Inferior parietal cortex (tissue), 1 donor: ENCODE results near the gene FLOT1.
A peak's percentile ranks its signal among the peaks of the same experiment; 100 is the strongest.

ENCODE experiments used
- DNase-seq: peaks from one replicate; pipeline ENCODE4 v3.0.0-alpha.2; 2016; ENCODE audit errors: extremely low spot score

Gene FLOT1

DNA sequence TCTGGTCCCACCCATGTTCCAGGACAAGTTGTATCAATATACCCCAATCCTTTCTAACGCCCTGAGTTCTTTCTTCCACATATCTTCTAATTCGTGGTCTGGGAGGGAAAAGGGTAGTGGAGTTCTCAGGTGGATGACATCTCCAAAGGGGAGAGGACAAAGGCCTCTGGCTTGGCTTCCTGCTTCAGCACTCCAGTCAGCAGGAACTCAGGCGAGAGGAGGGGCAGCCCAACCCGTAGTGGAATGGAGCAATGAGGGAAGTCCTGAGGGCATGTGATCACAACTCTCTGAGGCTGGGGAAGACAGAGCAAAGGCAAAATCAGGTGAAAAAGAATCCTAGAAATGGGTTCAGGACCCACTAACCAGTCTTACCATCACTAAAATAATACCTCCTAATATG lies 42.1 kb downstream of the FLOT1 start:
- DNase-seq: no peak

DNA sequence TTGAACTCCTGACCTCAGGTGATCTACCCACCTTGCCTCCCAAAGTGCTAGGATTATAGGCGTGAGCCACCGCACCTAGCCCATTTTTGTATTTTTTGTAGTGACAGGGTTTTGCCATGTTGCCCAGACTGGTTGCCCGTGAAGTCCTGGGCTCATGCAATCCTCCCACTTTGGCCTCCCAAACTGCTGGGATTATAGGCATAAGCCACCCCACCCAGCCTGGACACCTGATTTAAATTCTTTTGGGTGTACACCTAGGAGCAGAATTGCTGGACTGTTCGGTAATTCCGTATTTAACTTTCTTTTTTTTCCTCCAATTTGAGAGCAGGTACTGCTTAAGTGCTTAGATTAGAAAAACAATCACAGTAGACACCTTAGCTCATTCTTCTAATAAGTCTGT lies 46.1 kb downstream of the FLOT1 start:
- no peak for DNase-seq

DNA sequence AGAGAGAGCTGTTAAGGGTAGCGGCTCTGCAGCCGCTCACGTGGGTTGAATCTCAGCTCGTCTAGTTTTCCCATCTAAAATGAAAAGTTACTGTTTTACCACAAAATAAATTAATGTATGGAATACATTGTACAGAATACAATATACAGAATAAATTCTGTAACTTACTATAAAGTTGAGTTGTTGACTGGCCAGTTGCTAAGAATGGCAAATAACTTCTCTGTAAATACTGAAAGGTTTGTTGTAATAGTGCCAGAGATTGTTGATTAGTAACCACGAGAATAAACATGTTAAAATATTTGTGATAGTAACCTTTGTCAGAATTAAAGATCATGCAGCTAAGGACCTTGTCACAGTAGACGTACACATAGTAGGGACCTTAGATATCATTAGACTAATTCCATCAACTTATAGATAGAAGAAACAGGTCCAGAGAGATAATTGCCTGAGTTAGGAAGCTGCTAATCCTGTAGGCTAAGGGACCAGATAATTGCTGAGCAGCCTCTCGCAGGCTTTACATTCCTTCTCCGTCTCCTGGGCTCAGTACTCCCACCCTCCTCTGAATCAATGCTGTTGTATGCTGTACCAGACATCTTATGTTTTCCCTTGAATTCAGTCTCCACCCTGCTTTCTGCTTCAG lies 51.2 kb downstream of the FLOT1 start:
- DNase-seq: no peak

DNA sequence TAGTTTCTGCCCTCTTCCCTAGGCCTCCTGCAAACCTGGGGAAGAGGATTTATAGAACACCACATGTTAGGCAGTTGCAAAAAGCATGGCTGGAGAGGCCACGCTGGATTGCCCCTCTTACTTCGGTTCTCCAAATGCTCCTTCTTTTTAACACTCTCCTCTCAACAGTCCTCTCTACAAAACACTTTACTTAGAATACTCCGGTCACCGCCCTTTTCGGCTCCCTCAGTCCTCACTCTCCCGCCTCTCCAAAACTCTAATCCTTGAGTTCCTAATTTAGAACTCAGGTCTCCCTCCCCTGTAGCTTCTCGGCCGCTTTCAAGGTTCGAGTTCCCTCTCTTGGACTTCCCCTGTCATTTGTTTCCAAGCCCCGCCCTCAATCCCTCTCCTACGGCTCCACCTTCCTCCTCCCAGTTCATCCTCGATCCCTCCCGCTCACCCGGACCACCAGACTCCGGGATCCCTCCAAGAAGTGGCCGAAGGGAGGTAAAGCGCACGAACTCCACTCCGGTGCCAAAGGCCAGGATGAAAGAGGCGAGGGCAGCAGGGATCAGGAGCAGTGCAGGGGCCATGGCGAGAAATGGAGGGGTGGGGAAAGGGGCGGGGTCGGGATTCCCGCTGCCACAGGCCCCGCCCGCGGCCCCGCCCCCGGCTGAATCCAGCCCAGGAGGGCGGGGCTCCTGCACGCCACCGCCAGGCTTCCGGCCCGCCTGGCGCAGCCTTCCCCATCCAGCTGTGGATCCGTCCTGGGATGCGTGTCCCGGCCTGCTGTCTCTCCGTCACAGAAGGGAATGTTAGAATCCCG lies 51.9 kb downstream of the FLOT1 start, which contains the start of gene NRM:
TSS of gene NRM (minus strand) at position 582 of the 805 bp plus-strand sequence. CDS start at position 572, 10 bp downstream.
- DNase-seq: peak; percentile 77

DNA sequence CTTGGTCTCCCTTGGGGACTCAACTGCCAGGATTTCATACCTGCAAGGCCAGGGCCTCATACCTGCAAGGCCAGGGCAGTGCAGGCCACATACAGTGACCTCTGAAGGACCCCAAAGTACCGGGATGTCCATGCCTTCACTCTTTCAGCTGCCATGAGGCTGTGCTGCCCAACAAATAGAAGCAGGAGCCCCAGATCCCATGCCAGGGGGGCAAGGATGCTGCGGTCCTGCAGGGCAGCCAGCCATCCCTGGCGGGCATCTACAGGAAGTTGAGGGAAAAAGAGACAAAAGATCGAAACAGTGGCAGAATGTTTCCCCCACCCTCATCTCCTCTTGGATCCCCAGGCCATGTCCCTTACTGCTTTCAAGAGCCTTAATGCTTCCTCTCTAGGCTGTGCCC lies 52.5 kb downstream of the FLOT1 start:
- DNase-seq: no peak

DNA sequence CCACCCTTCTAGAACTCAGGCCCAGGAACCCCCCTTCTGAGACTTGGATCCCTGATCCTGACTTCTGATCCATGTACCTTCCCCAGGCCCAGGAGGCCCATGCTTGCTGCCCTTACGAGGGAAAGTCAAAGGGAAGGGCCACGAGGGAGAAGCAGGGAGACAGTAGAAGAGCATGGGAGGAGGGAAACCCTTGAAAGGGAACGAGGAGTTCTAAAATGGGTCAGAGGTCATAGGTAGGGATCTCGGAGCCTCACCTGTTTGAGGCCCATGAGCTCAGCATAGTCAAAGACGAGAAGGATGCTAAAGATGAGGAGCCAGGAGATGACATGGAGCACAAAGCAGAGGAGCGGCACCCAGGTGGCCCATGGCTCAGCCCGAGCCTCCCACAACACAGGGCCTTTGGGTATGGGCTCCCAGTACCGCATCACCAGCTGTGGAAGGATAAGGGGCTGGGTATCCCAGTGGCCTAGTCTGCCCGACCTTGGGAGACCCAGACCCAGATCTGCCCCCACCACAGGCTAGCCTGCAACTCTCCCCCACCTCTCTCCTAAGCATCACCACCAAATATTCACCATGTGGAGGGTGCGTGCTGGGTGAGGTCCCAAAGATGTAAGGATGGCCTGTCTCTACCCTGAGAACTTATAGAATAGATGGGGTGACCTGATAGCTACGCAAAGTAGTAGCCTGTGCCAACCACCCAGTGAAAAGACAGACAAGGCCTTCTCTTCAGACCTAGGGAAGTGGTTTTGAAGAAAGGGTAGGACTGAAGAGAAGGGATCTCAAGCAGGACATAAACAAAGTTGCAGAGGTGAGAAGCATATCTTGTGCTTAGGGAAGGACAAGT lies 53.2 kb downstream of the FLOT1 start:
- no peak for DNase-seq

DNA sequence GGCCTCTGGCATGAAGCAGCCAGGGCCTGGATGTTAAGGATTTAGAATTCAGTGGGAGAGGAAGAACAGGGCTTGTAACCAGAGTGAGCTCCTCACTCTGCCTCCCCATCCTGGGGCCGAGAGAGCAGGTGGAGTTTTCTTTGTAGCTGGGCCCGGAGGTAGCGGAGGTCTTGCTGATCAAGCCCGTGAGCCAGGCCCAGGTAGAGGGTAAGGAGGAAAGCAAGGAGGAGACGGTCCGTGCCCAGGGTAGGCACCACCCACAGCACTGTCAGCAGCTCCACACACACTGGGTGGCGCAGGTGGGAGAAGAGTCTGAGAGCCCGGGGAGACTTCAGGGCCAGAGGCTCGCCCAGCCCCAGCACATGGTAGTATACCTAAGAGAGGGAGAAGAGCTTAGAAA lies 53.9 kb downstream of the FLOT1 start:
- DNase-seq: no peak

DNA sequence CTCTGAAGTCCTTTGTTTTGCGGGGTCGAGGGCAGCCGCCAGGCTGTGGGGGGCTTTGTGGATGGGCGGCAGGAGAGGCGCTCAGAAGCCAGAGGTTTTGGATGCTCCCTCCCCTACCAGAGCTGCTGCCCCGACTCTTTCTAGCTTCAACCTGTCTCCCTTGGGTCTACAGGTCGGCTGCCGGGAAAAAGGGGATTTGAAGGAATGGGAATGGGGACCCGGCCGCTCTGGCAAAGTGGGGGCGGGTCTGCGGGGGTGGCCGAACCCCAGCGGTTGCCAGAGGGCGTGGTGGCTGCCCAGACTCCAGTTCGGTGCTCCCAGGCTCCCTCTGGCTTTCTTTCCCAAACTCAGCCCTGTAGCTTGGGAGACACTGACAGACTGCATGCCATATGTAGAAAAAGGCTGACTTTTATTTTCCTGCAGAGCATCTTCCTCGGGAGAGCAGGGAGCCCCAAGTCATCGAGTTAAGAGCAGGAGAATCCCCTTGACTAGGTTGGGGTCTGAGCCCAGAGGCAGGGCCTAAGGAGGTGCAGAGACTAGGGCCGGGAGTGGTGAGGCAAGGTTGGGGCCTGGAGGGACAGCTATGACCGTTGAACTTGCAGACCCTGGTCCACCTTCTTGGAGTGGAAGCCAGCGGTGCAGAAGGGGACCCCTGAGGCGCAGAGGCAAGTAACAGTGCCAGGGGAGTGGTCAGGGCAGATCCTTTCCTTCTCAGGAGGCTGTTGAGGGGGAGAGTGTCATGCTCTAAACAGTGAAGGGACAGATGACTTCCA lies 54.6 kb downstream of the FLOT1 start:
- DNase-seq: no peak

DNA sequence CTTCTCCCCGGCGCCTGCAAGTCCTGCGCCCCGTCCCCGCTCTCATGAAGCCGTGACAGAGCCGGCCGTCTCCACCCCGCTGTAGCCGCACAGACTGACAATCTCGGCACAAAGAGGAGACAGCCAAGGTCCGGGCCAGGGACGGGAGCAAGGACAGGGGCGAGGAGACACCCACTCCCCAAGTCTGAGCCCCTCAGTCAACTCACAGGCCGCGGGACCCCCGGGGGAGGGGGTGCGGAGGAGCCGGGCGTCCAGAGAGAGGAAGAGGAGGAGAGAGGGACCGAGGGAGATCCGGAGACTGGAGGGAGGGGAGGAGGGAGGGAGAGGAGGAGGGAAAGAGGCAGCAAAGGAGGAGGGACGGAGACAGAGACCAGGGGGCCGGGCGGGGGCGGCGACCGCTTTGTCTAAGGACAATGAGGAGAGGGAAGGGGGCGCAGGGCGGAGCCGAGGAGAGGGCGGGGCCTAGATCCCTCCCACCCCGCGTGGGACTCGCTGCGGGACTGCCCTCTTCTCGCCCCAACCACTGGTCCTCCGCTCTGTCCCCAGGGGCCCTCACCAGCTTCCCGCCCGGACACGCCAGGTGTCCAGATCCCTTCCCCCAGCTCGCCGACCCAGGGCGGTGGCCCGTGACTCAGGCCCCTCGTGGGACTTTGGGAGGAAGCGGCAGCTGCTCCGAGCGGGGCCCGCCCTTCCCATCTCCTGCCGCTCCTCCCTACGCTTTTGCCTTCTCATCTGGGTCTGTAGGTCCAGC lies 55.4 kb downstream of the FLOT1 start:
- peak; percentile 44 for DNase-seq

DNA sequence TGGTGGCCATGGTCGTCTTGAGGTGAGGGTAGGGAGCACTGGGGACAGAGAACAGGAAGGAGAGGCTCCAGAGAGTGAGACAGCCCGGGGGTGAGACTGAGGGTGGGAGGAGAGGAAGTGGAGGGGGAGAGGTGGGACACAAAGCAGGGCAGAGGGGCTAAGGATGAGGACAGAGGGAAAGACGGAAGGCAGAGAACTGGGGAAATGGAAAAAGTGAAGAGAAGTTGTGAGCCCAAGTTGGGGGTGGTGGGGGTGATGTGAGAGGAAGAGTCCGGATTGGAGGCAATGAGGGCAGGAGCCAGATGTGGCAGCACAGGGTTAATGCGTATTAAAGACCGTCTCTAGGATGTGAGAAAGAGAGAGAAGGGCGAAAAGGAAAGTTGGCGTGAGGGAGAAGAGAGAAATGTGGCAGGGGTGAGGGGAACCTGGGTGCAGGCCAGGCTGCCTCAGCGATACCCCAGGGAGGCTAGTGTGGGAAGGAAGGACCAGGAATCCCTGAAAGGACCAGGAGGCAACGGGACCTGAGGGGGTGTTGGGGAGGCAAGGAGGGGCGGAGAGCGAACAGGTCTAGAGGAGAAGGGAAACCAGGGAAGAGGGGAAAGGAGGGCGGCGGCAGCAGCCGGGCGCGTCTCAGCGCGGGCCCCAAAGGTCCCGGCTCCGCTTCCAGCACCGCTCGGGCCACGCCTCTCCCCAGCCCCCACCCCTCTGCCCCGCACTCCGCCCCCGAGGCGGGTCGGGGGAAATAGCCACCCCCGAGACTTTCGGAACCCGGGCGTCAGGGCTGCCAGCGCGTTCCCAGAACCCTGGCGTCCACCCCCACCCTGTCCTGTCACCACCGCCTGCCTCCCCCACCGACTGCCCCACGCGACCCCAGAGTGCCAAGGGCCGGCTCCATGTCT lies 56.2 kb downstream of the FLOT1 start, which contains the start of gene PPP1R18:
TSS of gene PPP1R18 (minus strand) at position 637 of the 899 bp plus-strand sequence. CDS start at position 10, 627 bp downstream.
- DNase-seq: no peak

DNA sequence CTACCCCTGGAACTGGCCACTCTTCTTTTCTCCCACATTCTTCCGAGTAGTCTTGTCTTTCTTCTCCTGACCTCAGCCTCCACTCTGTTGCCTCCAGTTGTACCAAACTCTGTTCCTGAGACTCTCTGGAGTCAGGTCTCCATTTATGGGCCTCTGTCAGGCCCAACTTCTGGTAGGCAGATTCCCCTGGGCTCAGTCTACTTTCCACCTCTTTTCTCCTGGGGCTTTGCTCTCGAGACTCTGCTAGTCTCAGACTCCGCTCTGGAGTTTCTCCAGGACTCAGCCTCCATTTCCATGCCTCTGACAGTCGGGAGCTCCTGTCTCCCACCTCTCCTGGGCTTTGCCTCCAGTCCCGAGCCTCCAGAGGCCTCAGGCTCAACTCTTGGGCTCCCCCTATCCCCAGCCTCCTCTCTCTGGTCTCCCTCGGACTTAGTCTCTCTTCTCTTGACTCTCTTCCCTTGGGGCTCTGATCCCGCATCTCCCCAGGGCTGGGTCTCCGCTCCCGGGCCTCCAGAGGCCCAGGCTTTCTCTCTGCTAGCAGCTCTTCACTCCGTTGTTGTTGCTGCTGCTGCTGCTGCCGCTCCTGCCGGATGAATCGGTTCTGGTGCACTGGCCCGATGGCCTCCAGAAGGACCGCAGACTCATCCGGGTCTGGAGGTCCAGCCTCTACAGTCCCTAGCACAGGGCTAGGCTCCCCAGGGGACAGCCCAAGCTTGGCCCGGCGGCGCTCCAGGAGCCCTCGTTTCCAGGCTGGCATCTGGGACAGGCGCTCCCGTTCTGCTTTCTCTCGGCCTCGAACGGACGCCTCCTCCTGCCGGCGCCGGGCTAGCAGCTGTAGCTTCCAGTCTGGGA lies 57.1 kb downstream of the FLOT1 start:
- no peak for DNase-seq

DNA sequence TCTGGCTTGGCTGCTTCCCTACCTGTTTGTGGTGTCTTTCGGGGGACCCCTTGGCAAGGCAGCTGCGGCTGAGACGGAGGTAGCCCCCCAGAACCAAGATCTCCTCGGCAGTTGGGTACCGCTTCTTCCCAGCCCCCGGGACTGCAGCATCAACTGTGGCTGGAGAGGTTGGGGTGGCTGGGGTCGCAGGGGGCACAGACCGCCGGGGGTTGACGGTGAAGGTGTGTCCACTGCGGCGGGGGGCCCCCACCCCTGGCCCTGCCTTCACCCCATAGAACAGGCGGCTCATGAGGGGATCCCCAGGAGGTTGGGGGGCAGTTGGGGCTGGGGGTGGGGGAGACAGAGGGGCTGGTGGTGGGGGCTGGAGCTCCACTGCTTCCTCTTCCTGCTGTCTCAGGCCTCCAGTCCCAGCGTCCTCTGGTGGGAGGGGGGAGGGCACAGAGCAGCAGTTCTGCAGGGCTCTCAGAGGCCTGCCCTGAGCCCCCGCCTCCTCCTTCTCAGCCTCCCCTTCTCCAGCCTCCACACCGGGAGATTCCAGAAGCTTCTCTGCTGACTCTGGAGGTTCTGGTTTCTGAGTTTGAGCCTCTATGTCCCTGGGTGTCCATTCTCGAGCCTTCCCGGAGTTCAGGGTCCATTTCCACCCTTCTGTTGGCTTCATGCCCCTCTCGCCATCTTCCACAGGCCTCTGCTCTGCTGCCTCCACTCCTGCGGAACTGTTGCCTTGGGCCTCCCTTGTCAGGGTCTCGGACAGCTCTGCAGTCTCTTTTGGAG lies 57.9 kb downstream of the FLOT1 start:
- DNase-seq: no peak

DNA sequence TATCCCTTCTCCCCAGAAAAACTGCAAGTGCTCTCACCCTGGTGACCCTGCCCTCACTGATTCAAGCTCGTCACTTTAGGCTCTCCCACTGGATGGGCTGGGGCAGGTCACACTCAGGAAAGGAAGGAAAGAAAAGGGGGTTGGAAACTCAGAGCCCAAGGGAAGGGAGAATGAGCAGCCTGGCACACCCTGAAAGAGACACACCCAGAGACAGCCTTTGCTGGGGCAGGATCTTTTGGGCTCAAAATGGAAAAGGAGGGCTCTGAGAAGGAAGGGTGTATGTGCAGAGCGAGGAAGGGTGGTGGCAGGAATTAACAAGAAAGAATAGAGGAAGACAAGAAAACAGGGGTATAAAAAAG lies 58.5 kb downstream of the FLOT1 start:
- no peak for DNase-seq

DNA sequence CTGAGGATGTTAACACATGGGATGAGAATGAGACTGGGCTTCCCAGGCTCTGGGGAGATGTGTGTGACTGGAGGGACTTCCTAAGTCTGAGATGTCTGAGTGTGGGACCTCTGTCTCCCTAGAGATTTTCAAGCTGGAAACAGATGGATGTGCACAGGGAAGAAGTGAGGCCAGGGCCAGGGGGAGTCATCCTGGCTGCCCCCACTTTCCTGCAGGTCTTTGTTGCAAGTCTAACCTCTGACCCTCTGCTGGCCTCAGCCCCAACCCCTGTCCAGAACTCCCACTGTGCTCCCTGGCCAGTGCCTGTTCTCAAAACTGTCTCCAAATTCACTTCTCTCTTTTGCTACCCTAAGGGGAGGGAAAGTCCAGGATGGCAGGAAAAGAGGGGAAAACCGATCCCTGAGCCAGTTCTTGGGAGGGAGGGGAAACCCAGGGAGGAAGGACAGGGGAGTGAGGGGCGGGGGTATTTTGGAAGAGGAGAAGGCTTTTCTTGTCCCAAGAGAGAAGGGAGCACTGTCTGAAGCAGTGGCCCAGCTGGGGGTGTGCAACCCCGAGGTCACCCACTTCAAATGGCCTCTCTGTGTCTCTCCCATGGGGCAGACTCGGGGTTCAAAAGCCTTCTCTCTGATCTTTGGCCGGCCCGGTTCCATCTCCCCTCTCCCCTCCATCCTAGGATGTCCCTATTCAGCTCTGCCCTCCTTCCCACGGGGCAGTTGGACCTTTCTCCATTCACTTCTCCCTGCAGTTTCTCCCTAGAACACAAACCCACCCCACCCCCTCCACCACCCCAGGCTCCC lies 59.1 kb downstream of the FLOT1 start:
- DNase-seq: no peak

DNA sequence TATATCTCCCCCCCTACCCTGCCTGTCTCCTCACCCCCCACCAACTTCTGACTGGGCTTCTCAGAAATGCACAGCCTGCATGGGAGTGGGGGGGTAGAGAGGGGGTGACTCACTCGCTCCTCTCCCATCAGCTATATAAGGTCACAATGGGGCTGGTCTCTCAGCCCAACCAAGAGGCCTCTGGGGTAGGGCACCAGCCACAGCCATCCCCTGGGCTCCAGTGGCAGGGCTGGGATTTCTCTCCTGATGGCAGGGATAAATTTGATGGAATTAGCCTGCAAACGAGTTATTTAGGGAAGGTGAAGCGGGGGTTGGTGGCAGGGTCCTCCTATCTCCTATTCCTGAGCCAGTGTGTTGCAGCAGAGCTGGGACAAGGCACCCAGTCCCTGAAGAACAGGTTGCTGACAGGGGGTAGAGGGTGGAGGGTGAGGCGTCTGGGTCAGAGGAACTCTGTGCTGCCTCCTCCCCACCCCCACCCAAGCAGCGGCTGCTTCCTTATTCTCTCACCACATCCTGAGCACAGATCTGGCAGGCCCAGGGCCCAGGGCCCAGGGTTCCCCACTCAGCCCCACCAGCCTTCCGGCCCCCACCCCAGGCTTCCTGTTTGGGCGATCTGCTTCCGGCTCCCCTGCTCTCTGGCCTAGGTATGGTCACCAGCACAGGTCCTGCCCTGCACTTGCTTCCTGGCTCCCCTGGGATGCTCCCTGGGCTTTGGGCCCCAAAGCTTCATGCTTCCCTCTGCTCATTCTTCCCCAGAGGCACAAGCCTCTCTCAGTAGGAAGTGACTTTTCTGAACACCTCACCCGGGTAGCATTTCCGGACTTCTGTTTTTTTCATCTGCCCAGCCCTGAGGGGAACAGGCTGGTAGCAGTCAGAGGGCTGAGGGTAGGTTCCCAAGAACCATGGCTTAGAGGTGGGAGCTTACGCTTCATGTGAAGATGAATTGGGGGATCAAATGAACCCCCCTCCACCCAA lies 60.1 kb downstream of the FLOT1 start:
- DNase-seq: no peak

DNA sequence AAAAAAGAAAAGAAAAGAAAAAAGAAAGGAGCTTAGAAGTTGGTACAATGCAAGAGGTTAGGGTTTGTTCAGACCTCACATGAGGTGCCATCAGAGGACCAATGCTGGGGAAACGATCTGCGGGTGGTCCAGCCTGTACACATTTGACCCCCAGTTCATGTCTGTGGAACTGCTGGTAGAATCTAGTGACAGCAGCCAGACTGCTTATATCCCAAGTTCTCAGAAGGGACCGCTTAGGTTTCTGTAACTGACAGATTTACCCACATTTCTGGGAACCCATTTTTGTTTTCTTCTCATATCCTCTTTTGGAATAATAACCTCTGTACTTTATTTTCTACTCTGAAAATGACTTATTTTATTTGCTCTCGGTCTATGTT lies 60.7 kb downstream of the FLOT1 start:
- DNase-seq: no peak
